RCC 7860 (cell line): ENCODE measurements around the gene ZBTB7C.

Experiments
- DNase-seq: peaks from one replicate; pipeline ENCODE4 v3.0.0-alpha.2; 2015; ENCODE audit warnings: low spot score
- FAIRE-seq: peaks from 2 replicates; lab custom pipeline; 2012; peaks lifted over from hg19 to GRCh38; lab: Jason Lieb, UNC

ZBTB7C gene

GRCh38 chr18:48263914-48264902, 145.0 kb downstream of the ZBTB7C start:
- FAIRE-seq (peak; percentile 42), DNase-seq (no peak)

DNA sequence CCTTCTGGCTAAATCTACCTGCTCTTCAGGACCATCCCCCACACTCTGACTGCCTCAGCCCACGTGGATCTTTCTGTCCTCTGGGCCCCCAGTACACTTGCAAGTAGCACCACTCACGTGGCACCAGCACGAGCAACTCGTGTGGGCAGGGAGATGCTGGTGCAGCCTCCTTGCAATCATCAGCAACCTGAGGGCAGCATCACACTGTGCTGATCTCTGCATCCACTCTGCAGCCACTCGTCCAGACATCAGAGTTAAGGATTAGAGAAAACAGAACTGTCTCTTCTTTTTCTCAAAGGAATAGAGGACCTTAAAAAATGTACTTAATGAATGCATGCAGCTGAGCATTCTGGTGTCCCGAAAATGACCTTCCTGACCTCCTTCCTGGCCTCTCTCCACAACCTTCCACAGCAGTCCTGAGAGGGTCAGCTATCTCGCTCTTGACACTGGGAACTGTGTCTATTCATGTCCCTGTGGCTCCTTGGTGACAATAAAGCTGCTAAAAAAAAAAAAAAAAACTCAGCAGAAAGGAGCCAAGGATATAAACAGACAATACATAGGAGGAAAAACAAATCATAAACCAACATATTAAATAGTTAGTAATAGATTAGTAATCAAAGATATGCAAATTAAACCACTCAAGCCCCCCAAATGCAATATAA, 145.9 kb downstream of the ZBTB7C start:
- no peak for DNase-seq
- no peak for FAIRE-seq

- DNase-seq (no peak), FAIRE-seq (no peak)
Observed at GRCh38 chr18:48260237-48260636, 148.9 kb downstream of the ZBTB7C start.

GRCh38 chr18:48256848-48257247, 152.3 kb downstream of the ZBTB7C start:
- DNase-seq (no peak), FAIRE-seq (no peak)

DNA sequence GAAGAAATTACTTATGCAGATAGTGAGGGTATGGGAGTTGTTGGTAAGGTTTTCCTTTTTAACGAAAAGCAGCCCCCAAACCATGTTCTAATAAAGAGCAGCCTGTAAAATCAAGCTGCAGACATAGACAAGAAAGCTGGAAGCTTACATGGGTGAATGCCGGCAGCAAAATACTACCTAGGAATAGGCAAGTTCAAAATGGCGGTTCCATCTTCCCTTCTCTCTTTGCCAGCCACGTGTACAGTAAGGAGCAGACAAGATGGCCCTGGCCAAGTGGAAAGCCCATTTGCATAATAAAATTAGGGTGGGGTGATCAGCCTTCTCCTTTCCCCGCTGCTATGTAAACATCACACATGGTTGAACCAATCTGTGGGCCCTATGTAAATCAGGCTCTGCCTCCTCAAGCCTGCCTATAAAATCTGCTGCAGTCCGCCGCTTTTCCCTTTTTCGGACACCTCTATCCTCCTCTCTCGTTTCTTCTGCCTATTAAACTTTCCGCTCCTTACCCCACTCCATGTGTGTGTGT, 155.0 kb downstream of the ZBTB7C start:
- FAIRE-seq = no peak
- no peak for DNase-seq

DNA sequence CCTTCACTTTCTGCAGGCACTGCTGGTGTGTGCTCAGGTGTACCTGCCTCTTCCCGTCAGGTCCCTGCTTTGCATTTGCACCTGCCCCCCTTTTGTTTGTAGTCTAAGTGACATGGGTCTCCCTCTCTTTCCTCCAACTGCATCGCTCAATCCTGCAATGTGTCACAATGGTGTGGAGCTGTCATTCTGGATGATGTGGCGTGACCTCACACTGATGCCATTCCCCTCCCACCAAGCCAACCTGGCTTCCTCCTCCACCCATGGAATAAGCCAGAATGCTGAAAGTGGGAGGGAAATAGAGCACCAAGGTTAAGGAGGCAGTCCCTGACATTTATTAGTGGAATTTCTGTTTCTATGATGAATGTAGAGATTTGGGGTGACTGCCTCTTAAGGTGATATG, 156.7 kb downstream of the ZBTB7C start:
- DNase-seq (no peak), FAIRE-seq (no peak)

DNA sequence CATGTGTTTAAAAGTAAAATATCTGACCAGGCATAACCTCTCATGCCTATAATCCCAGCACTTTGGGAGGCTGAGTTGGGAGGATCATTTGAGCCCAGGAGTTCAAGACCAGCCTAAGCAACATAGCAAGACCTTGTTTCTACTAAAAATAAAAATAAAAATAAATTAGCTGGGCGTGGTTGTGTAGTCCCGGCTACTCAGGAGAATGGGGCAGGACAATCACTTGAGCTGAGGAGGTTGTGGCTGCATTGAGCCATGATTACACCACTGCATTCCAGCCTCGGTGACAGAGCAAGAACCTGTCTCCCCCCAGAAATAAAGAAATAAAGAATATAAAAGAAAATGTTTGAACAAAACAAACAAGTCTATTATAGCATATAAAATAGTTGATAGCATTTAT, 158.3 kb downstream of the ZBTB7C start:
- no peak for DNase-seq
- FAIRE-seq = no peak

DNA sequence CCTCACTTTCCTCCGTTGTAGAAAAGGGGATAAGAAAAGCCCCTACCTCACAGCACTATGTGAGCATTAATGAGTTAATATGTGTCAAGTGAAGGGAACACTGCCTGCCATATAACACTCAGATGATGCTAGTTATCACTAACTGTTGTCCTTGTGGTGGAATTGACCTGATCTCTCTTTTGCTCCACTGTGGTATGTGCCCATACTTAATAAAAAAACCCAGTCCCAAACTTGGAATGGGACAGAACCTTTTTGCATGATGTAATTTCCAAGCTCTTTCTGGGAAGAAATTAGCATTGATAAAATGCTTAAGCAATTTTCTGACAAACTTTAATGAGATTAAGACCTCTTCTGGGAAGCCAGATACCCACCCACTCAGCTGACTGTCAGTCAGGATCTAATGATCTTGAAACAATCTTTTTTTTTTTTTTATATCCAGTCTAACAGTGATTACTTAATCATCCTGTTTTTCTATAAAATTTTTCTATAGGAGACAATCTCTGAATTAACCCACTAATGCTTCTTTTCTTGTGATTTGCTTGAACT, 158.7 kb downstream of the ZBTB7C start:
- DNase-seq = no peak
- no peak for FAIRE-seq

- FAIRE-seq (no peak), DNase-seq (no peak)
Observed at GRCh38 chr18:48249854-48250253, 159.3 kb downstream of the ZBTB7C start.

DNA sequence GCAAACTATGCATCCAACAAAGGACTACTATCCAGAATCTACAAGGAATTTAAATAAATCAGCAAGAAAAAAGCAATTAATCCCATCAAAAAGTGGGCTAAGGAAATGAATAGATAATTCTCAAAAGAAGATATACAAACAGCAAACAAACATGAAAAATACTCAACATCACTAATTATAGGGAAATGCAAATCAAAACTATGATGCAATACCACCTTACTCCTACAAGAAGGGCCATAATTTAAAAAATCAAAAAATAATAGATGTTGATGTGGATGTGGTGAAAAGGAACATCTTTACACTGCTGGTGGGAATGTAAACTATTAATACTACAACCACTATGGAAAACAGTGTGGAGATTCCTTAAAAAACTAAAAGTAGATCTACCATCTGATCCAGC, 164.7 kb downstream of the ZBTB7C start:
- DNase-seq (no peak), FAIRE-seq (no peak)

DNA sequence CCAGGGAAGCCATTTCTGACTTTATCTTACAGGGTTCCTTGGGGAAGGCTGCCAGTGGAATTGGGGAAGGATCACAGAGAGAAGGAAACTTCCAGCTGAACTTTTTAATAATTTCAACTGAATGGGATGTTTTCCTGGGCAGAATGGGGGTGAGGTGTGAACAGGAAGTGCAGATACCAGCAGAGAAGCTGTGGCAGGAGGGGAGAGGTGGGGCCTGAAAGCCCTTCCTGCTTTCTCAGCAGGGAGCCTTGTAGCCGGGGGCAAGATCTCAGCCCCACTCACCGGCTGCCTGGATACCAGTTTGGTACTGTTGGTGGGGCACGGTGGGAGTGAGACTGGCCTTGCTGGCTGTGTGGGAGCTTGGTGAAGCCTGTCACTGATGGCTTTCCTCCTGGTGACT, 170.5 kb downstream of the ZBTB7C start:
- FAIRE-seq (no peak), DNase-seq (no peak)

GRCh38 chr18:48238206-48238605, 171.0 kb downstream of the ZBTB7C start:
- no peak for DNase-seq
- FAIRE-seq = no peak

- DNase-seq (no peak), FAIRE-seq (no peak)
Observed at GRCh38 chr18:48236822-48237221, 172.4 kb downstream of the ZBTB7C start.

- DNase-seq (peak; percentile 32), FAIRE-seq (no peak)
Observed at GRCh38 chr18:48230467-48231113, 178.6 kb downstream of the ZBTB7C start.

- no peak for FAIRE-seq
- no peak for DNase-seq
Observed at GRCh38 chr18:48229552-48229981, 179.6 kb downstream of the ZBTB7C start.

- DNase-seq (no peak), FAIRE-seq (no peak)
Observed at GRCh38 chr18:48228841-48229240, 180.3 kb downstream of the ZBTB7C start.

- FAIRE-seq = no peak
- no peak for DNase-seq
Observed at GRCh38 chr18:48228301-48228715, 180.9 kb downstream of the ZBTB7C start.

DNA sequence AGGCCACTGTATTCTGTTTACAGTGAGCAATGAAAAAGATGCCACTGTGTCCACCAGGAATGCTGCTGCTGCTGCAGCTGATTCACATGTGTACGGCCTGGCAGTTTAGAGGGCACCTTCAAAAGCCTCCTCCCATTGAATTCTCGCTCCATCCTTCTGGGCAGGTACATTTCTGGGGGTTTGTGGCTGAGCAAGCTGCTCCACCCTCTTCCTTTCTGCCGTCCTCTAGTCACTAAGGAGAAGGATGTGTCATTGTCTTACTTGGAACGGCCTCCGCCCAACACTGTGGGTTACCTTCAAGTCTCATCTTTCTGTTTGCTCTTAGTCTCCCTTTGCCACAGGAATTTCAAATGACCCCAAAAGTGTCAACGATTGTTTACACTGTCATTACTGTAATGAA, 182.0 kb downstream of the ZBTB7C start:
- DNase-seq = peak; percentile 30

GRCh38 chr18:48226401-48226800, 182.8 kb downstream of the ZBTB7C start:
- DNase-seq (no peak), FAIRE-seq (no peak)

More for the DNA sequence above, 182.0 kb downstream of the ZBTB7C start:
- no peak for FAIRE-seq

DNA sequence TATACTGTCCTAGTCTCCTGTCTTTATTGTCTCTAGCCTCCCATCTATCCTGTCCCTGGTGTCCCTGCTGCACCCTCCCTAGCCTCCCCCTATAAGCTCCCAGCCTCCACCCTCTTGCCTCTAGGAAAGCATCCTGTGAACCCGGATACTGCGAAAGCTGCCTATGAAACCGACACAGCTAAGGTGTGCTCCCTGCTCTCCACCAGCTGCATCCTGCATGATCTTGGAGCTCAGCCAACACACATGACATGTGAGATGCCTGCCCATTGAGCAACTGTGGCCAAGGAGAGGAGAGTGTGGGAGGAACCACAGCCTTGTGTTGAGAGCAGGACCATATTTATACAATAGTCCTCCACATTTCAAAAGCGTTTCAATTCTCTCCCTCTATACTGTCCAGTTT, 187.1 kb downstream of the ZBTB7C start:
- FAIRE-seq = no peak

More for the DNA sequence above, 187.1 kb downstream of the ZBTB7C start:
- no peak for DNase-seq
